Measurements from ENCODE around the gene BSCL2. TPM values are rescaled to one million over a fixed set of nuclear protein-coding genes. Genes with fewer than 3 reads are reported as not detected.

Gene BSCL2
- total RNA-seq, 4 donors from 2014 or later: 61.7 to 155 (median 75.7) TPM

GRCh38 chr11:62712861-62713260 is 5.6 kb upstream of the BSCL2 start:
- Histone ChIP-seq H3K4me3 (no peak overlapping the region), H3K4me1 (peaks cover 14 to 46% (median 22%) of the 10 kb centered on the region in 4 donors), H3K27me3 (no peaks in the 10 kb centered on the region), H3K36me3 (peaks cover 0 to 53% (median 11%) of the 10 kb centered on the region in 4 donors), H3K9me3 (no peaks in the 10 kb centered on the region), H3K27ac (peak overlapping the region; percentile 62 to 68 (median 66))
- 26 to 39% methylated on average over 3 of the region's 3 CpGs for WGBS, 2 donors (ENCODE audit: low coverage in 1 of 2)
- in situ Hi-C loops (cut with MboI; ENCODE audit: low pct_ligation_motif_present in 1 of 4, low pct_unique_long_range_greater_than_20kb in 1 of 4, low sequenced_read_pairs in 3 of 4): no loop called here
- TF ChIP-seq POLR2A (IDR thresholded peaks at IDR 0.05) (no peak), POLR2AphosphoS5 (IDR thresholded peaks at IDR 0.05) (no peak), CTCF (IDR thresholded peaks at IDR 0.05) (no peak), EP300 (IDR thresholded peaks at IDR 0.05; ENCODE audit: low read depth) (no peak)
- DNase-seq: no peak
- intact Hi-C loops (cut with DNase I; ENCODE audit: low total_unique reads): no loop called here

DNA sequence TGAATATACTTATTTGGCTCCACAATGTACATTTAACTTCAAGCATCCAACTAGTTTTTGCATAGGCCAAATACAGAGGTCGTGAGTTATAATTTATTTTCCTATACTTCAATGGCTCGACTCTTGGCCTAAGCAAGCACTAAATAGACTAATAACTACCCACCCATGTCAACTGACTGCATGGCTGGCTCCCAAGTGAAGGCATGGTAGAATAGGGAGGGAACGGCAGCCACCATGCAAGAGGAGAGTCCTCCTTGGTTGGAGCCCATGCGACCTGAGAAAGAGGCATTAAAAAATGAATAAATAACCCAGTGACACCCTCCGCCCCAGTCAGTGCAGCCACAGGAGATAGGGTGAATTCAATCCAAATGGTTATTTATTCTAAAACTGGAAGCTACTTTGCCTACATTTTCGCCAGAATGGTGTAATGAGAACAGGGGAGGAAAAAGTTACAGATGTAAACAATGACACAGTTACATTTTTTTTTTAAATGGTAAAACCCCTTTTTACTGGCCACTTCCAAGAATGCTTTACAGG is 5.1 kb upstream of the BSCL2 start:
- no peak for DNase-seq
- H3K4me1 ChIP-seq: peaks cover 14 to 46% (median 22%) of the 10 kb centered on the region in 4 donors
- WGBS, 2 donors (ENCODE audit: low coverage in 1 of 2): 77 to 87% methylated on average over 4 to 6 of the region's 6 CpGs
- H3K9me3 ChIP-seq: no peaks in the 10 kb centered on the region
- intact Hi-C loops (cut with DNase I; ENCODE audit: low total_unique reads): no loop called here
- in situ Hi-C loops (cut with MboI; ENCODE audit: low pct_ligation_motif_present in 1 of 4, low pct_unique_long_range_greater_than_20kb in 1 of 4, low sequenced_read_pairs in 3 of 4): no loop called here
- TF ChIP-seq CTCF (IDR thresholded peaks at IDR 0.05): no peak
- TF ChIP-seq EP300 (IDR thresholded peaks at IDR 0.05; ENCODE audit: low read depth): no peak
- no peak for TF ChIP-seq POLR2A (IDR thresholded peaks at IDR 0.05)
- no peak for TF ChIP-seq POLR2AphosphoS5 (IDR thresholded peaks at IDR 0.05)
- peak overlapping the region; percentile 62 to 68 (median 66) for H3K27ac ChIP-seq
- H3K4me3 ChIP-seq: no peak overlapping the region
- peaks cover 0 to 48% (median 9%) of the 10 kb centered on the region in 4 donors for H3K36me3 ChIP-seq
- H3K27me3 ChIP-seq: no peaks in the 10 kb centered on the region

GRCh38 chr11:62710001-62710345 is 2.7 kb upstream of the BSCL2 start:
- H3K36me3 ChIP-seq: peaks cover 0 to 24% (median 0%) of the 10 kb centered on the region in 4 donors
- peak overlapping the region; percentile 50 to 71 (median 53) for H3K4me3 ChIP-seq
- intact Hi-C loops (cut with DNase I; ENCODE audit: low total_unique reads) (no loop called here), in situ Hi-C loops (cut with MboI; ENCODE audit: low pct_ligation_motif_present in 1 of 4, low pct_unique_long_range_greater_than_20kb in 1 of 4, low sequenced_read_pairs in 3 of 4) (no loop called here)
- DNase-seq: no peak
- WGBS, 2 donors (ENCODE audit: low coverage in 1 of 2): 62% methylated on average over 7 of the region's 7 CpGs; no CpG with 5 or more reads in 1 of the 2 donors
- peak overlapping the region; percentile 93 to 98 (median 96) for H3K27ac ChIP-seq
- TF ChIP-seq CTCF (IDR thresholded peaks at IDR 0.05) (no peak), POLR2AphosphoS5 (IDR thresholded peaks at IDR 0.05) (no peak), POLR2A (IDR thresholded peaks at IDR 0.05) (no peak), EP300 (IDR thresholded peaks at IDR 0.05; ENCODE audit: low read depth) (no peak)
- H3K4me1 ChIP-seq: peaks cover 32 to 62% (median 36%) of the 10 kb centered on the region in 4 donors
- H3K9me3 ChIP-seq: no peaks in the 10 kb centered on the region
- no peaks in the 10 kb centered on the region for H3K27me3 ChIP-seq

DNA sequence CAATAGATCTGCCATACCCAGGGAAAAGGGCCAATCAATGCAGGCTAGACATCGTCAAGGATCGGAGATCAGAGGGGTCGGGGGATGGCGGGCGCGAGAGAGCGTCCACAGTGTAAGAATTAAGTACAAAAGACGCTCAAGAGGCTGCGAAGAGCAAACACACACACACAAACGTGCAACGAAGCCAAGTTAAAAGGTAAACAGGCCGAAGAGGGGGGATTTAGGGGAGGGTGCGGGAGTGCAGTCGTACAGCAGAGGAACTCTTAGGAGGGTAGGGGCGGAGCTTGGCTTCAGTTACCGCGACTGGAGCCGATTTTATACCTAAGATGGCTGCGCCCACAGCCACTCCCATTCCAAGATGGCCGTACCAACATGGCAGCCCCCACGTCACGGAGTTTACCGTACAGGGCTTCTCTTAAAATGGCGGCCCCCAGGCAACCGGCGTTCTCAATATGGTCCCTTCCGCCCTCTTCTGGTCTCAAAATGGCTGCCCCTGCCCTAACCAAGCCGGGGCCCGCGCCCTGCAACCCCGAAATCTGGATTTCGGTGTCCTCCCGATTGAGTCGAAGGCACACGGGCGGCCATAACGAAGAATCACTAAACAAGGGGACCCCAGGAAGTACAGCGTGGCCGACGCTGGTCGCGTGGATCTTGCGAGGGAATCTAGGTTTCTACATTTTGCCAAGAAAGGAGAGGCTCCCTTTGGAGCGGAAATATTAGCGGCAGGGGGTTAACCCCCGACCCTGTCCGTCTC is 2.2 kb upstream of the BSCL2 start:
- Histone ChIP-seq H3K9me3 (no peaks in the 10 kb centered on the region), H3K27me3 (no peaks in the 10 kb centered on the region), H3K36me3 (peaks cover 0 to 20% (median 0%) of the 10 kb centered on the region in 4 donors), H3K4me1 (peaks cover 33 to 63% (median 40%) of the 10 kb centered on the region in 4 donors), H3K27ac (peak overlapping the region; percentile 93 to 98 (median 96)), H3K4me3 (peak overlapping the region; percentile 50 to 71 (median 53))
- in situ Hi-C loops (cut with MboI; ENCODE audit: low pct_ligation_motif_present in 1 of 4, low pct_unique_long_range_greater_than_20kb in 1 of 4, low sequenced_read_pairs in 3 of 4): no loop called here
- TF ChIP-seq CTCF (IDR thresholded peaks at IDR 0.05): peak in 3 of 5 experiments; percentile 15 to 30 (median 17)
- TF ChIP-seq EP300 (IDR thresholded peaks at IDR 0.05; ENCODE audit: low read depth): no peak
- TF ChIP-seq POLR2AphosphoS5 (IDR thresholded peaks at IDR 0.05): peak; percentile 45 to 91 (median 88)
- TF ChIP-seq POLR2A (IDR thresholded peaks at IDR 0.05): peak; percentile 92
- intact Hi-C loops (cut with DNase I; ENCODE audit: low total_unique reads): no loop called here
- DNase-seq: peak; percentile 98
- WGBS, 2 donors (ENCODE audit: low coverage in 1 of 2): 0 to 2% methylated on average over 15 to 47 of the region's 47 CpGs

All from transverse colon (tissue), 4 donors.